DOHH2 (cell line): ENCODE data around the gene SNAP29.

Experiments
- CTCF ChIP-seq: fragments of 200-600 bp; sonication (generic); IDR thresholded peaks from one replicate; pipeline ENCODE4 v1.5.1; 2014; ENCODE audit warnings: antibody characterized with exemption, mild to moderate bottlenecking, low read depth, low read length; ENCODE audit not compliant: poor library complexity, severe bottlenecking
- EZH2phosphoT487 ChIP-seq: fragments of 200-600 bp; sonication (generic); IDR thresholded peaks from 2 replicates; pipeline ENCODE4 v1.6.1; 2017; ENCODE audit warnings: borderline replicate concordance, mild to moderate bottlenecking, antibody characterized with exemption, low read length, moderate library complexity, mixed read lengths

GRCh38 chr22:20852503-20852902 is 6.3 kb upstream of the SNAP29 start:
- no peak for TF ChIP-seq CTCF
- TF ChIP-seq EZH2phosphoT487 = no peak
